Measurements from ENCODE around the gene LILRA5. TPM values are rescaled to one million over a fixed set of nuclear protein-coding genes. Genes with fewer than 3 reads are reported as not detected.

LILRA5 gene
- total RNA-seq, 1 donor from 2014 or later = not detected

GRCh38 chr19:54335979-54336892 is 23.3 kb upstream of the LILRA5 start:
- no peaks in the 10 kb centered on the region for H3K36me3 Mint-ChIP-seq (ENCODE audit: low read depth, unreplicated experiment)
- H3K4me2 ChIP-seq (ENCODE audit: low read length) = no peak overlapping the region
- peaks cover 3% of the 10 kb centered on the region for H3K9me3 Mint-ChIP-seq (ENCODE audit: unreplicated experiment)

GRCh38 chr19:54335164-54335563 is 22.2 kb upstream of the LILRA5 start:
- Histone ChIP-seq H2AFZ (ENCODE audit: low read depth, low read length) (no peak overlapping the region), H3K9ac (ENCODE audit: low read length) (no peak overlapping the region), H3K9me3 (ENCODE audit: insufficient read depth, low read depth, low read length) (peaks cover 3% of the 10 kb centered on the region), H3K4me1 (ENCODE audit: insufficient read depth, low read length) (no peaks in the 10 kb centered on the region), H4K20me1 (ENCODE audit: insufficient read depth, low read length) (no peaks in the 10 kb centered on the region), H3K27ac (ENCODE audit: low read depth, low read length) (no peak overlapping the region), H3K27me3 (ENCODE audit: insufficient read depth, low read length) (no peaks in the 10 kb centered on the region), H3K4me2 (ENCODE audit: low read length) (no peak overlapping the region), H3K79me2 (ENCODE audit: insufficient read depth, low read length) (no peaks in the 10 kb centered on the region), H3K4me3 (ENCODE audit: insufficient read depth, low read depth, low read length) (no peak overlapping the region), H3K36me3 (ENCODE audit: insufficient read depth, low read length) (no peaks in the 10 kb centered on the region)
- no peaks in the 10 kb centered on the region for H3K36me3 Mint-ChIP-seq (ENCODE audit: low read depth, unreplicated experiment)
- H3K4me3 Mint-ChIP-seq (ENCODE audit: unreplicated experiment) = no peak overlapping the region
- H3K9me3 Mint-ChIP-seq (ENCODE audit: unreplicated experiment) = peaks cover 3% of the 10 kb centered on the region
- peaks cover 33% of the 10 kb centered on the region for H3K27me3 Mint-ChIP-seq (ENCODE audit: low read depth, unreplicated experiment)
- DNase-seq (ENCODE audit: low read depth) (no peak), FAIRE-seq (no peak)
- H3K27ac Mint-ChIP-seq (ENCODE audit: unreplicated experiment) = no peak overlapping the region
- TF ChIP-seq EZH2 (IDR thresholded peaks at IDR 0.05; ENCODE audit: insufficient read depth, low read length) = no peak
- TF ChIP-seq CTCF (IDR thresholded peaks at IDR 0.05; ENCODE audit: insufficient read depth, low read depth, low read length) = no peak
- H3K4me1 Mint-ChIP-seq (ENCODE audit: low read depth, unreplicated experiment) = no peaks in the 10 kb centered on the region

More at GRCh38 chr19:54335979-54336892, 23.3 kb upstream of the LILRA5 start:
- Histone ChIP-seq H3K4me1 (ENCODE audit: insufficient read depth, low read length) (no peaks in the 10 kb centered on the region), H3K9ac (ENCODE audit: low read length) (no peak overlapping the region), H3K4me3 (ENCODE audit: insufficient read depth, low read depth, low read length) (no peak overlapping the region), H3K36me3 (ENCODE audit: insufficient read depth, low read length) (no peaks in the 10 kb centered on the region), H4K20me1 (ENCODE audit: insufficient read depth, low read length) (no peaks in the 10 kb centered on the region), H3K27ac (ENCODE audit: low read depth, low read length) (no peak overlapping the region), H3K9me3 (ENCODE audit: insufficient read depth, low read depth, low read length) (peaks cover 3% of the 10 kb centered on the region), H3K79me2 (ENCODE audit: insufficient read depth, low read length) (no peaks in the 10 kb centered on the region), H3K27me3 (ENCODE audit: insufficient read depth, low read length) (no peaks in the 10 kb centered on the region), H2AFZ (ENCODE audit: low read depth, low read length) (no peak overlapping the region)
- no peak for TF ChIP-seq CTCF (IDR thresholded peaks at IDR 0.05; ENCODE audit: insufficient read depth, low read depth, low read length)
- no peak for TF ChIP-seq EZH2 (IDR thresholded peaks at IDR 0.05; ENCODE audit: insufficient read depth, low read length)
- H3K27me3 Mint-ChIP-seq (ENCODE audit: low read depth, unreplicated experiment) = peaks cover 33% of the 10 kb centered on the region
- no peaks in the 10 kb centered on the region for H3K4me1 Mint-ChIP-seq (ENCODE audit: low read depth, unreplicated experiment)
- H3K4me3 Mint-ChIP-seq (ENCODE audit: unreplicated experiment) = no peak overlapping the region
- H3K27ac Mint-ChIP-seq (ENCODE audit: unreplicated experiment) = no peak overlapping the region
- DNase-seq (ENCODE audit: low read depth) (no peak), FAIRE-seq (no peak)
